GM21367 (cell line): Measurements from ENCODE around the gene NEURL2.
"Not testable (repeated sequence)": the region's sequence is repeated elsewhere in the genome, so short reads cannot be mapped to it uniquely, and the experiment has no call there.

ENCODE experiments used
- ATAC-seq: cut with Tn5 transposase; IDR thresholded peaks from one replicate; pipeline ENCODE4 v1.9.1; 2021; ENCODE audit not compliant: unreplicated experiment

NEURL2 gene

DNA sequence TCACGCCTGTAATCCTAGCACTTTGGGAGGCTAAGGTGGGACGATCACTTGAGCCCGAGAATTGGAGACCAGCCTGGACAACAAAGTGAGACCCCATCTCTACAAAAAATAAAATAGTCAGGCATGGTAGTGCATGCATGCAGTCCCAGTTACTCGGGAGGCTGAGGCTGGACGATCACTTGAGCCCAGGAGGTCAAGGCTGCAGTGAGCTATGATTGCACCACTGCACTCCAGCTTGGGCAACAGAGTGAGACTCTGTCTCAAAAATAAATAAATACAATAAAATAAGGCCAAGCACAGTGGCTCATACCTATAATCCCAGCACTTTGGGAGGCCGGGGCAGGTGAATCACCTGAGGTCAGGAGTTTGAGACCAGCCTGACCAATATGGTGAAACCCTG is 10.3 kb upstream of the NEURL2 start:
- not testable (repeated sequence) for ATAC-seq

DNA sequence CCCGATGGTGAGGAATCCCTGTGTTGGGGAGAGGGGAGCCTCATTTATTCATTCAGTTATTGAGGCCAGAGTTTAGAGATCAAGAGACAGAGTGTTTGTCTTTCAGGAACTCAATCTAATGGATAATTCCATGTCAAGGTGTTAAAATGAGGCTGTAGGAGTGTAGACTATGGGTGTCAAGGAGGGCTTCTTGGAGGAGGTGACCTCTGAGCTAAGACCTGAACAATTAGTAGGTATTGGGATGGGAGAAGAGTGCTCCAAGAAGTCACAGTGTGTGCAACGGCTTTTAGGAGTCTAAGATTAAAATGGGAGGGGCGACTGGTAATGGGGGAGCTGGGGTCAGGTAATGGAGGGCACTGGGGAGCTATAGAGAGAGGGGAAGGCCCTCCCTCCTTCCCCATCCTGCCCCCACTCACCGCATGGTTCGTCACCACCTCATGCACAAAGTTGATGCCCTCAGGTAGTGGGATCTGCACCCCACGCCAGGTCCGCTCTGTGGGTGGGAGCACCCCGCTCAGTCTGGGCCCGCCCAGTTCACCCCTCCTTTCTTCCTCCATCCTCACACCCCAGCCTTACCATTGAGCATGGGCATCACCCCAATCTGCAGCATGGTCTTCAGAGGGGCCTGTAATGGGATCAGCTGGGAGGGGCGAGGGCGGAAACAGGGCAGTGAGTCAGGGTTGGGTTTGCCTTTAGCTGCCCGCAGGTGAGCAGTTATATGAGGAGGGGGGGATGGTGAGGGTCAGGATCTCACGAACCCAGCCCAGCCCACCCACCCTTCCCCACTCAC is 8.2 kb upstream of the NEURL2 start:
- no peak for ATAC-seq

DNA sequence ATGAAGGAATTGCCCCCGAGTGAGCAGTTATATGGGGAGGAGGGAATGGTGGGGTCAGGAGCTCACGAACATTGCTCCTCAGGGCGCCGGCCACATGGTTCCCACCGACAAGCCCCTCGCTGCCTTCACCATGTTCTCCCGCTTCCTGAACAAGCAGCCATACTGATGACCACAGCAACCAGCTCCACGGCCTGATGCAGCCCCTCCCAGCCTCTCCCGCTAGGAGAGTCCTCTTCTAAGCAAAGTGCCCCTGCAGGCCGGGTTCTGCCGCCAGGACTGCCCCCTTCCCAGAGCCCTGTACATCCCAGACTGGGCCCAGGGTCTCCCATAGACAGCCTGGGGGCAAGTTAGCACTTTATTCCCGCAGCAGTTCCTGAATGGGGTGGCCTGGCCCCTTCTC is 7.3 kb upstream of the NEURL2 start:
- no peak for ATAC-seq

DNA sequence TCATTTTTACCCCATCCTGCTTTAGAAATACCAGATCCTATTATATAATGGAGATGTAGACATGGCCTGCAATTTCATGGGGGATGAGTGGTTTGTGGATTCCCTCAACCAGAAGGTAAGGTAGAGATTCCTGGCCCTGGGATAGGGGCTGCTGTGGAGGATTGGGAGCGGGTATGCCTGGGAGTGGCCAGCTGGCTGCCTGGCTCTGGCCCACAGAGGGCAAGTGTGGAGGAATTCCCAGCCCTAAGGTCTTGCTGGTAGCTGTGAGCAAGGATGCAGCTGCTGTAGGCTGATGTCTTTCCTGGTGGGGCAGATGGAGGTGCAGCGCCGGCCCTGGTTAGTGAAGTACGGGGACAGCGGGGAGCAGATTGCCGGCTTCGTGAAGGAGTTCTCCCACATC is 6.7 kb upstream of the NEURL2 start:
- no peak for ATAC-seq

DNA sequence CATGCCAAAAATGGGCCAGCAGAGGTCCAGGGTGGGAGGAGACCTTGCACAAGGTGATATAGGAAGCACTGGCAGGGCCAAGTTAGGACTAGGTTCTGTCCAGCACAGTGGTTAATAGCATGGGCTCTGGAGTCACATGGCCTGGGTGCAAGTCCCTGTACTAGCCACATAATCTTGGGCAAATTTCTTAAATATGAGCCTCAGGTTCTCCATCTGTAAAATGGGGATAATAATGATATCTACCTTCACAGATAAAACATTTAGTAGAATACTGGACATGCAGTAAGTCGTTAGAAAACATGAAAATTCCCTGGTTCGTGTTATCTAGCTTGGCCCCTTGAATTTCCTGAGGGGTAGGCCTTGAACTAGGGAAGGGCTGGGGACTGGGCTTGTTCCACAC is 6.3 kb upstream of the NEURL2 start:
- no peak for ATAC-seq

DNA sequence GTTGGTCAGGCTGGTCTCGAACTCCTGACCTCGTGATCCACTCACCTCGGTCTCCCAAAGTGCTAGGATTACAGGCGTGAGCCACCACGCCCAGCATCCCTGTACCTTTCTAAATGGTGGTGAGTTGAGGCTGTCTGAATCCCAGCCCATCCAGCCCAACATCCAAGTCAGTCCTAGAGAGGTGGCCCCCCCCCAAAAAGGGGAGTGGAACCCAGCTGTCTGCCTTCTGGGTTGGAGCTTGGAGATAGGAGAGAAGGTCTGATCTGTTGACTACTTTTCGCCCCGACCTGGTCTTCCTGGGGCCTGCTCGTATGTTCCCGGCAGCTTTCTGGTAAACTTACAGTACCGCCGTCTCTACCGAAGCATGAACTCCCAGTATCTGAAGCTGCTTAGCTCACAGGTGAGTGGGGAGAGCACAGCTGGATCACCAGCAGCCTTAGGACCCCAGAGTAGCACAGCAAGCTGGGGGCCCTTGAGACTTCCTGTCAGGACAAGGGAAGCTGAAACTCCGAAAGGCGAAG is 5.7 kb upstream of the NEURL2 start:
- no peak for ATAC-seq

DNA sequence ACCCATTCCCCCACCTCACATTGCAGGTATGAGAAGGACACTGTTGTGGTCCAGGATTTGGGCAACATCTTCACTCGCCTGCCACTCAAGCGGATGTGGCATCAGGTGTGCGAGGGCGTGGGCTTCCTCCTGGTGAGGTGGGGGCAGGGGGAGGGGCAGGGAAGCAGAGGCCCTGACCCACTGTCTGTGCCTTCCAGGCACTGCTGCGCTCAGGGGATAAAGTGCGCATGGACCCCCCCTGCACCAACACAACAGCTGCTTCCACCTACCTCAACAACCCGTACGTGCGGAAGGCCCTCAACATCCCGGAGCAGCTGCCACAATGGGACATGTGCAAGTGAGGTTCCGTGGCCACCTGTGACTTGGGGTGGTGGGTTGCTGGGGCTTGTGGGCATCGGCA is 3.8 kb upstream of the NEURL2 start:
- no peak for ATAC-seq

DNA sequence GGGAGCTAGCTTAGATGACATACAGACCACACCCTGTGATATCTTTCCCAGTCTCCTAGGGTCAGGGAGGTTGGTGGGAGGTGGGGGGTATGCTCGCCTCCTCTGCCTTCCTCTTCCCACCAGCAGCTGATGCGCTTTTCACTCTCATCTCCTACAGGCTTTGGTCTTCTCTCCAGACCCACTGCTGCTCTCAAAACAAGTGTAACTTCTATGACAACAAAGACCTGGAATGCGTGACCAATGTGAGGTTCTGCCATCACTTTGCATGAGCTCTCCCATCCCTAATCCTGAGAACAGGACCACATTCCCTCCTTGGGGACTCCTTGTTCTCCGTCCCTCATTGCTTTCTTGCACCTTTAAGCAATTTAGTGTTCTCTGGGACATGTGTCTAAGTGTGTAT is 2.8 kb upstream of the NEURL2 start:
- ATAC-seq: no peak

DNA sequence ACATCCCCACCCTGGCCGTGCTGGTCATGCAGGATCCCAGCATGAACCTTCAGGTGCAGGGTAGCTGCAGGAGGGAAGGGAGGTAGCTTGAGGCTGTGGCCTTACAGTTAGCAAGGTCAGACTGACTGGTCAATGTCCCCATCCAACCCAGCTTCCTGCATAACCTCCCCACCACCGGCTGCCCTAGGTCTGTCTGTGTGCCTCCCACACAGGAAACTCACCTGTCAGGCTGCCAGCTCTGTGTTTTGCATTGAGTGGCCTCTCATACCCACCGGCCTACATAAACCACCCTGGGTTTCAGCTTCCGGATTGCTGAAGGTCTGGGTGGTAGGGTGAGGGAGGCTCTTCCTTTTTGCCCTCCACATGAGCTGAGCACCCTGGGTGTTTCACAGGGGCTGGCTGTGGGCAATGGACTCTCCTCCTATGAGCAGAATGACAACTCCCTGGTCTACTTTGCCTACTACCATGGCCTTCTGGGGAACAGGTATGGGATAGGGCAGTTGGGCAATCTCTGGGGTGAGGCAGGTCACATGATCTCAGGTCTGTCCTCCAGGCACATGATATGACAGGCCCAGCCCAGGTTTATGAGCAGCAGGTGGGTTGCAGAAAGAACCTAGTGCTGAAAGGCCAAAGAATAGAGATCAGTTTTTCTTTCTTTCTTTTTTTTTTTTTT is 2.0 kb upstream of the NEURL2 start:
- ATAC-seq: no peak

DNA sequence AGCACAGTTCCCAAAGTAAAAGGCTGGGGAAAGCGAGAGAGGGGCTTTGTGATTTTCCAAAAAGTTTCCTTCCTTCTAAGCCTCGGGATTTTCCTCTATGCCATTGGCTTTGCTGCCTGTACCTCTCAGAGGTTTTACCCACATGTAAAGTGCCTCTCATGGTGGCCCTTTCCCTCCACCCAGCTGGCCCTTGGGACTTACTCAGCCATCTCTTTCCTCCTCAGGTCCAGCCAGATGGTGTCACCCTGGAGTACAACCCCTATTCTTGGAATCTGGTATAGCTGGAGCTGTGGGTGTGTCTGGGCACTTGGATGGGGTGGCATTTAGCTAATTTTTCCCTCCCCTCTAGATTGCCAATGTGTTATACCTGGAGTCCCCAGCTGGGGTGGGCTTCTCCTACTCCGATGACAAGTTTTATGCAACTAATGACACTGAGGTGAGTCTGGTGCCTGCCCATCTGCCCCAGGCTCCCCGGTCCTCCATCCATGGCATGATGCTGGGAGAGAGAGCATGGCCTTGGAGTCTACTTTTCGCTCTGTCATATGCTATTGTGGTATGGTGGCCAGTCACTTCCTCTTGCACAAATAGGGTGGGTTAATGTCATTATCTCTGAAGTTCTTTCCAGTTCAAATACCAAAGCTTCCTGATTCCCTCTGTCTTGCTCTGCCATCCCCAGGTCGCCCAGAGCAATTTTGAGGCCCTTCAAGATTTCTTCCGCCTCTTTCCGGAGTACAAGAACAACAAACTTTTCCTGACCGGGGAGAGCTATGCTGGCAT is 1.2 kb upstream of the NEURL2 start:
- no peak for ATAC-seq

DNA sequence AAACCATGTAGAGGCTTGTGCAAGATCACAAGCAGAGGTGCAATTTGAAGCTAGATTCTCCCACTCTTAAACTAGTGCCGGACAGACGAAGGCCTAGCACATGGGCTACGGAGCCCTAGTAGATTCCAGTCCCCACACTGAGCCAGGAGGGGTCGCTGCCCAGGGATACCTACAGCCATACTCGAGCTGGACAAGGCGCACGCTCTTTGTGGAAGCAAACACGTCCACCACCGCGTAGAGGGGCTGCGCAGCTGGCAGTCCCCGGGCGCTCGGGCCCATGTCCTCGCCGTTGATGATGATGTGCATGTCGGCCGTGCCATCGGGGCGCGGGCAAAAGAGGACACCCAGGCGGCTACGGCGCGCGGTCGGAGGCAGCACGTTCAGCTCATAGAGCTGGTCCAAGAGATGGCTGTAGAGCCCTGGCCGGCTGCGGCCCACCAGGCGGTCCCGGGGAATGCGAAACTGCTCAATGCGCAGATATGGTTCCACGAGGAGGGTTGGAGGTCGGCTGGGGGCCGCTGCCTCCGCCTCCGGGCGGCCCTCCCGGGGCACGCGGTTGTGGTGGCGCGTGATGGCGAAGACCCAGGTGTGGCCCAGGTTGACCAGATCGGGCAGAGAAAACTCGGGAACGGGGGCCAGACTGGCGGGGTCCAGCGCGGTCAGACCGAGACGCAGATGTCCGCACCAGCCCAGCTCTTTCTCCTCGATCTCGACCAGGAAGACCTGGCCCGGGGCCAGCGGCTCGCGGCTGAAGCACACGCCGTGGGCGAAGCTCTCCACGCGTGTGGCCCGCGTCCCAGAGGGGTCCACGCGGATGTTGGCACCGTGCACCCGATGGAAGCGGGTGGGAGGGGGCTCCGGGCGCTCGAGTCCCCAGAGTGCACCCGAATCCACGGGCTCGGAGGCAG is 677 bp downstream of the NEURL2 start:
- ATAC-seq: peak; percentile 12

DNA sequence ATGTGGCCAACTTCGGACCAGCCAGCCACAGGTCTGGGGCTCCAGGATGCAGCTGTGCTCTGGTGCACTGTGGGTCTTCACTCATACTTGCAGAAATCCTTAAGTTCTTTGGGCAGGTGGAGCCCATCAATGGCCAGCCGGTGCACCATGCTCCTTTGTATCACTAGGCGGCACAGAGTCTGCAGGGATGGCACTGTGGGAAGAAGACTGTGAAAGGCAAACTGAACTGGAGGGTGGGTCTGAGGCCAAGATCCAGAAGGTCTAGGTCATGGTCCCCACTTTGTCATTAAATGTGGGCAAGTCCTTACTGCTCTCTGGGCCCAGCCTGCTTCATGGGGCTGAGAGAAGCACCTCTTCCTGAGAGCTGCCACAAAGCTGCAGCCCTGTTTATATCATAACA is 2.3 kb downstream of the NEURL2 start:
- ATAC-seq: no peak

DNA sequence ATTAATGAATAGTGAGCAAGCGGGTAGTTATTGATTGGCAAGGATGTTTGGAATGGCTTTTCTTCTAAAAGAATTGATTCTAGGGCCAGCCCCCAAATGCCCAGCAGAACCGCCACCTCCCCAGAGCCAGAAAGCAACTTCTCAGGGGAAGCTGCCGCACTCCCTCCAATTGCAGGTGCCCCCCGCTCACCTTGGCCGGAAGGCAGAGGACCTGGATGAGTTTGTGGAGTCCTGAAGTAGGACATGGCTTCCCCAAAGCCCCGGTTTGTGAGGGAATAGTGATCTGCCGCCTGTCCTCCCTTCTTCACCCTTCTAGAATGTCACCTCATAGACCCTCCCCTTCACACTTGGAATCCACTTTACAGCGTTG is 3.7 kb downstream of the NEURL2 start, which contains the start of gene SPATA25:
SPATA25 (minus strand) TSS at position 277 of the 370 bp plus-strand sequence; CDS start at position 245, 32 bp downstream.
- no peak for ATAC-seq

DNA sequence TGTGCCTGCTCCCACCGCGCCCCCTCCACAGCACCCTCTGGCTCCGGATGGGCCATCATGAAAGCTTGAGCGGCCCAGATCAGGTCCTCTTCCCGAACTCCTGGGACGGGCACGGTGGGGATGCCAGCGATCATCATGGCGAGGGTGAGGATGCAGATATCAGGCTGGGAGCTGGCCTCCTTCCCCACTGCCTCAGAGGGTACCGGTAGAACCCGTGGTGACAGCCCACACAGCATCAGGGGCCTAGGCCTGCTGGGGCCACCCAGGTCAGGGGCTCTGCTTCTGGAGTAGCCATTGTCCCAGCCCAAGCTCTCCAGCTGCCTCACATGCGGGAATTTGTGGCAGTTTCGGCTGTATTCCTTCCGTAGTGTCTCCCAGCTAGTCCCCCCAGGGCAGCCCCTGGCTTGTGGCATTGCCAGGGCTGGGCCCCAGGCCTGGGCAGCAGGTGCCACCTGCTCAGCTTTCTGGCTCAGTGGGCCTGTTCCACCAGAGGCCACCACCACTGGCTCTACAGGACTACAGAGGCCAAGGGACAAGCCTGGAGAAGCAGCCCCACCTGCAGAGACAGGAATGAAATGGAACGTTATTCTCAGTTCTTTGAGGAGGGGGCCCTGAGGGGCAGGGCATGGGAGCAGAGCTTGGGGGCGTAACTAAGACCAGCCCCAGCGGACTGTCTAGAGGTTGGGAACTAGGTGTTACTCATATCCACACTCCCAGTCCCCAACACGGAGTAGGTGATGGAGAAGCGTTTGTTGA is 4.2 kb downstream of the NEURL2 start:
- ATAC-seq: no peak

DNA sequence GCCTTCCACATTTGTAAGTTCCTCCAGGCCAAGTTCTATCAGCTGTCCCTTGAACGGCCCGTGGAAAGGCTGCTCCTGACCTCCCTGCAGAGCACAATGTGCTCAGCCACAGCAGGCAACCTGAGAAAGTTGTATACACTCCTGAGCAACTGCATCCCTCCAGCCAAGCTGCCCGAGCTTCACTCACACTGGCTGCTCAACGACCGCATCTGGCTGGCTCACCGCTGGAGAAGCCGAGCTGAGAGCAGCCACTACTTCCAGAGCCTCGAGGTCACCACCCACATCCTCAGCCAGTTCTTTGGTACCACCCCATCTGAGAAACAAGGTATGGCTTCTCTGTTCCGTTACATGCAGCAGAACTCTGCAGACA is 7.9 kb downstream of the NEURL2 start:
- ATAC-seq: no peak

DNA sequence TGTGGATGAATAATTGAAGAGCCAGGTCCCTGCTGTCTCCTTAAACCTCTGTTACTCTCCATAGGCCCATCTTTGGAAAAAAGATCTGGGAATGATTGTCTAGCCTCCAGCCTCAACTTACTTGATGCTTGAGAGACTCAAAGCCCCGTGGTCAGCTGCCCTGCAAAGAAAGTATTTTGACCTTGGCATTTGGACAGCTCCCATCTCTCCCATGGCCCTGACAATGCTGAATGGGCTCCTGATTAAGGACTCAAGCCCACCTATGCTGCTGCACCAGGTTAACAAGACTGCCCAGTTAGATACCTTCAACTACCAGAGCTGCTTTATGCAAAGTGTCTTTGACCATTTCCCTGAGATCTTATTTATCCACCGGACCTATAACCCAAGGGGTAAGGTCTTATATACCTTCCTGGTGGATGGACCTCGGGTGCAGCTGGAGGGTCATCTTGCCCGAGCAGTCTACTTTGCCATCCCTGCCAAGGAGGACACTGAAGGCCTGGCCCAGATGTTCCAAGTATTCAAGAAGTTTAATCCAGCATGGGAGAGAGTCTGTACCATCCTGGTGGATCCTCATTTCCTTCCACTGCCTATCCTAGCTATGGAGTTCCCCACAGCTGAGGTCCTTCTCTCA is 8.4 kb downstream of the NEURL2 start:
- no peak for ATAC-seq

DNA sequence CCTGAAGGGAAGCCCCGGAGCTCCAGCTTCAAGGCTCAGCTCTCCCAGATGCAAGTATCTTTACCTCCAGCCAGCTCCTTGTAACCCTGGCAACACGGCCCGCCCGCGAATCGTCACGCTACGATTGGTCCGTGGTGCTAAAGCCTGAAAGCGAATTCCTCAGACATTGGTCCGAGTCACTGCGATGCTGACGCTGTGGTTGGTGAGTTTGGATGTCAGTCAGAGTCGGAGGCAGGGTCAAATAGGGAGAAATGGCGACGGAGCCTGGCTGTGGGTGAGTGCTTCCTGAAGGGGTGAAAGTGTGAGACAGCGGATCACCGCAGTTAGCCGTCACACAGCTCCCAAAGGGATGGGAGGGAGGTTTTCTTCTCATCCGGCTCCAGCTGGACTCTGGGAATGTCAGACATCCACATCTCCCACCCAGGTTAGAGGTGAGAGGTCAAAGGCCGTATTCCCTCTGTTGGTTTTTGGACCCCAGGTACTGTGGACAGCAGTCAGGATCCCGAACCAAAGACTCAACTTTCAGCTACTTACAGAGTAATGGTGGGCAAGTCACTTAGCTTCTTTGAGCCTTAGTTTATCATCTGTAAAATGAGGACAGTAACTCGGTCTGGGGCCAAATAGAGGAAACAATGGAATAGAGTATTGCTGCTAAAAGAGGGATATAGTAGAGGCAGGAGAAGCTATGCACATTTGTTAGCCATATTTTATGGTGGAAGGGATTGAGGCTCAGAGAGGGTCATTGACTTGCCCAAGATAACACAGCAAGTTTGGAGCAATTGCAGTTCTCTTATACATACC is 9.8 kb downstream of the NEURL2 start, which contains the start of gene ZSWIM1:
ZSWIM1 (plus strand) TSS at position 240 of the 801 bp plus-strand sequence. CDS start 1,366 bp downstream, outside the sequence.
- ATAC-seq: peak; percentile 92

DNA sequence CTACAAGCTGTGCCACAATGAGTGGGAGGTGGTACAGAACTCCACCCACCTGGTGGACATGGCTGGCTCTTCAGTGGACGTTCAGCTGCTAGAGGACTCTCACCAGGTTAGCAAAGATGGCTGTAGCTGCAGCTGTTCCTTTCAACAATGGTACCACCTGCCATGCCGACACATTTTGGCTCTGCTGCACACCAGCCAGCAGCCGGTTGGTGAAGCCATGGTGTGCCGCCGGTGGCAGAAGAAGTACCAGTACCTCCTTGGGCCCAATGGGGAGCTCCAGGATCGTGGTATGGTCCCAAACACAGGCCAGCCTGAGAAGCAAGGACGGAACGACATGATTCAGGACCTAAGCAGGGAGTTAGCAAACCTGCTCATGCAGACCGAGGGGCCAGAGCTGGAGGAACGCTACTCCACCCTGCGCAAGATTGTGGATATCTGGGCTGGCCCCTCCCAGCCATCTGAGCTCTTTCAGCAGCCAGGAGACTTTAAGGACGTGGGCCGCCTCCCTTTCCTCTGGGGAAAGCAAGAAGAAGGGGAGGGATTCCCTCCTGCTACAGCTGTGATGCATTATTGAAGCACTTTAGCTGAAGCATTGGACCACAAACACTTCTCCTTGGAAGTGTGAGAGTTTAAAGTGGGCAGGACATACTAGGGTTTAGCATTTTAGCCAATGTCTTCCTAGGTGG is 12.8 kb downstream of the NEURL2 start:
- ATAC-seq: no peak
